Measurements from ENCODE around the gene AKAP8L.

The AKAP8L gene

DNA sequence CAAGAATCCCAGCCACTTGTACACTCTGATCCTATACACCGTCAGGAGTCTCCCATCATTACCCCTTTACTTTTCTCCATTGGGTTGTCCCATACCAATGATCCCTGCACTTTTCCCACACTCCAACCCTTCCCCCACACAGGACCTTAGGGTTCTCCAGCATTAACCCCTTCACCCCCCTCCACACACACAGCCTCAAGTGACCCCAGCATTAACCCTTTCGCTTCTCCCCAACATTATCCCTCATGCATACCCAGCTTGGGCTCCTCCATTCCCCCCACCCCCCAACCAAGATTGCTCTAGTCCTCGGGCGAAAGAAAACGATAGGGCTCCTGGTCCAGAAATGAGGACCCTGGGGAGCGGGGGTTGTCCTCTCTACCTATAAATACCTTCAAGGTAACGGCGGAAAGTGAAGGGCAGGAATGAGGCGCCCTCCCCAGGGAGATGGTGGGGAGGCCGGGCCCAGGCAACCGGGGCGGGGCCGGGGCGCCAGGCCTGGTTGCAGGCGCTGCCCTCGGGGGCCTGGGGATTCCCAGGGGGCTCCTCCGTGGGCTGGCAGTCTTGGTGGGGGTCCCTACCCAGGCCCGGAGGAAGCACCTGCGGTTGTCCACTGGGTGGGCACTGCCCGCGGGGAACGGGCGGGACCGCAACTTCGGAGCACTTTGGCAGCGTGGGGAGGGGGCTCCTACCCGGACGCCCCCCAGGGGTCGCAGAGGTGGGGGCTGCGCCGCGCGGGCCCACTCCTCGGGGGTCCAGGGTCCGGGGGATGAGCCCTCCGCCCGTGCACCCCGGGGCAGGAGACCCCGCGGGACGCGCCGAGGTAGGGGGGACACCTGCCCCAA is 30.2 kb upstream of the AKAP8L start:
- 3 to 4% methylated on average over 38 to 43 of the region's 43 CpGs for WGBS, 2 experiments

DNA sequence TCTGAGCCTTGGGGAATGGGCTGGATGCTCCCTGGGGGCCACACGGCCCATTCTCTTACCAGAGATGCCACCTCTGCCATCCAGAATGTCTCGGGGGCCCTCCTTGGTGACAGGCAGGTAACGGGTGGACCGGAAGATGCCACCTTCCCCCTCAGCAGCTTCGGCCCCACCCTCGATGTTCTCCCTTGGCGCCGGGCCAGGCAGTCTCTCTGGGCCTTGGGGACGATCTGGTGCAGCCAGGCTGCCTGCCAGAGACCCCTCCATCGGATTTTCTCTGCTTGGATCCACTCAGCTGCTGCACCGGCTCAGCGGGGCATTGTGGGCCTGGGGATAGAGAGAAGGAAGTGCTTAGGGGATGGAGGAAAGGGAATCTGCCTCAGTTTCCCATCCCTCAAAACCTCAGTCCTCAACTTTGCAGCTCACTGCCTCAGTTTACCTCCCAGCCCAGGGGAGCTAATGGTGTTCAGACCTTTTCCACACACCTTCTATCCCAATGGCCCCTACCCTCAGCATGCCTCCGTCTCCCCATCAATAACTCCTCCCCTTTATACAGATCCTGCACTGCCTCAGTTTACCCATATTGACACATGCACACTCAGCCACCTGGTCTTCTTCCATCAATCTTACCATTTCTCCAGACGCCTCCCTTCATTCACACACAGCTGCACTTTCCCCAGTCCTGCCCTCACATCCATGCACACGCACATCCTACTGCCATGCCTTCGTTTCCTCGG is 29.4 kb upstream of the AKAP8L start:
- Histone ChIP-seq H3K9me3 (ENCODE audit: control insufficient read depth, low read length) (no peaks in the 10 kb centered on the region), H3K27ac (ENCODE audit: insufficient read depth, low read depth, low read length, poor library complexity, severe bottlenecking) (no peak overlapping the region), H3K27me3 (ENCODE audit: control insufficient read depth, insufficient read depth, low read length, poor library complexity, severe bottlenecking) (peaks cover 15% of the 10 kb centered on the region), H3K4me3 (ENCODE audit: insufficient read depth, low read depth, low read length) (peak overlapping the region; percentile 65), H3K4me1 (ENCODE audit: control insufficient read depth, insufficient read depth, low read length) (no peaks in the 10 kb centered on the region), H3K36me3 (ENCODE audit: control insufficient read depth, insufficient read depth, low read length) (no peaks in the 10 kb centered on the region)
- 70 to 72% methylated on average over 17 of the region's 17 CpGs for WGBS, 2 experiments

More for the DNA sequence above, 30.2 kb upstream of the AKAP8L start:
- H3K4me1 ChIP-seq (ENCODE audit: control insufficient read depth, insufficient read depth, low read length) = no peaks in the 10 kb centered on the region
- H3K9me3 ChIP-seq (ENCODE audit: control insufficient read depth, low read length) = no peaks in the 10 kb centered on the region
- peaks cover 23% of the 10 kb centered on the region for H3K27me3 ChIP-seq (ENCODE audit: control insufficient read depth, insufficient read depth, low read length, poor library complexity, severe bottlenecking)
- no peaks in the 10 kb centered on the region for H3K36me3 ChIP-seq (ENCODE audit: control insufficient read depth, insufficient read depth, low read length)
- peak overlapping the region; percentile 65 for H3K4me3 ChIP-seq (ENCODE audit: insufficient read depth, low read depth, low read length)
- H3K27ac ChIP-seq (ENCODE audit: insufficient read depth, low read depth, low read length, poor library complexity, severe bottlenecking) = no peak overlapping the region

DNA sequence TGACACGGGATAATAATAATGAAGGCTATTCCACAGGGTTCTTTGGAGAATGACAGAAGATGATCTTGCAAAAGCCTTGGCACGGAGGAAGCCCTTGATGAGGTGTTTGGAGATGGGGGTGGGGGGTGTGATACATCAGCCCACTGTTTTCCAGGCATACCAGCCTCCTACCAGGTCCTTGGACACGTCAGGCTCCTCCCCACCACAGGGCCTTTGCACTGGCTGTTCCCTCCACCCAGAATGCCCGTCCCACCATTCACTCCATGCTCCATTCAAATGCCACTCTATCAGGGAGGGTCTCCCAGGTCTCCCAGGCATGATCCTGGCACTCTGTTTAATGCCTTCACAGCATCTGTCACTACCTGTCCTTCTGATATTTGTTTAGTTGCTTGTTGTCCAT is 28.3 kb upstream of the AKAP8L start:
- Histone ChIP-seq H3K27me3 (ENCODE audit: control insufficient read depth, insufficient read depth, low read length, poor library complexity, severe bottlenecking) (peaks cover 6% of the 10 kb centered on the region), H3K4me3 (ENCODE audit: insufficient read depth, low read depth, low read length) (no peak overlapping the region), H3K9me3 (ENCODE audit: control insufficient read depth, low read length) (no peaks in the 10 kb centered on the region), H3K36me3 (ENCODE audit: control insufficient read depth, insufficient read depth, low read length) (no peaks in the 10 kb centered on the region), H3K27ac (ENCODE audit: insufficient read depth, low read depth, low read length, poor library complexity, severe bottlenecking) (no peak overlapping the region), H3K4me1 (ENCODE audit: control insufficient read depth, insufficient read depth, low read length) (no peaks in the 10 kb centered on the region)
- WGBS, 2 experiments = 85 to 90% methylated on average over 4 of the region's 4 CpGs

DNA sequence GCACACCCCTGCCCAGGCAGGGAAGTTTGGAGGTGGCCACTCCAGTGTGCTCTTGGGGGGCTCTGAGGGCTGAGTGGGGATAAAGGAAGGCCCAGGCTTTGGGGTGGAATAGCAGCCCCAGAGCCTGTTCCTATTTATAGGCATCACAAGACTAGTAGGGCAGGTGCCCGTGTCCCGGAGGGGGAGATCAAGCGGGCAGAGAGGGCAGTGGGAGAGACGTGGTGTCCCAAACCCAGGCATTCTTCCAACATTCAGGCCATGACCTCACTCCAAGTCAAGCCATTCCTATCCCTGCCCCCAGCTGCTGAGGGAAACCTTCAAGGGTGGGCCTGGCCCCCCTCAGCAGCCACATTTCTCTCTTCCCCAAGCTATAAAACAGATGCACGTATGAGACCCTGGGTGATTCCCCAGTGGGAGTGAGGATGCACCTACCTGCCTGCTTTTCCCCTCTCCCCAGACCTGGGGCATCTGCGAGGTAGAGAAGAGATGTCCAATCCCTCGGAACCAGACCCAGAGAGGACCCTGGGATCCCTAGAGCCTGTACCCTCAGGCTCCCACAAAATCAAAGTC is 27.1 kb upstream of the AKAP8L start:
- Histone ChIP-seq H3K9me3 (ENCODE audit: control insufficient read depth, low read length) (no peaks in the 10 kb centered on the region), H3K27ac (ENCODE audit: insufficient read depth, low read depth, low read length, poor library complexity, severe bottlenecking) (no peak overlapping the region), H3K4me3 (ENCODE audit: insufficient read depth, low read depth, low read length) (no peak overlapping the region), H3K4me1 (ENCODE audit: control insufficient read depth, insufficient read depth, low read length) (no peaks in the 10 kb centered on the region), H3K27me3 (ENCODE audit: control insufficient read depth, insufficient read depth, low read length, poor library complexity, severe bottlenecking) (no peaks in the 10 kb centered on the region), H3K36me3 (ENCODE audit: control insufficient read depth, insufficient read depth, low read length) (no peaks in the 10 kb centered on the region)
- WGBS, 2 experiments = 88 to 95% methylated on average over 7 of the region's 7 CpGs

DNA sequence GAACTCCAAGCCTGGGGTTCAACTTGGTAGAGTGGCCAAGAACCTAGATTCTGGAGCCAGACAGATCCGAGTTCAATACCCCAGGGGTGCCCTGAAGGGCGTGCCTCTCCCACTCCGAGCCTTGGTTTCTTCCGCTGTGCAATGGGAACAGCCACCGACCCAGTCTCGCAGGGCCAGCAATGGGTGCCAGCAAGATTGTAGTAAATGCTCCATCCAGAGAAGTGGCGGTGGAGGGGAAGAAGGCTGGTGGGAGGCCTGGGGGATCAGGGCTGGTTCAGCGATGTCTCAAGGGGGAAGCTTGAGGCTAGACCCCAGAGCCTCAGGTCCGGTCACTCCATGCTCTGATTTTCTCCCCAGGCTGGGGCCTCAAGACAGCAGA is 26.4 kb upstream of the AKAP8L start:
- no peaks in the 10 kb centered on the region for H3K4me1 ChIP-seq (ENCODE audit: control insufficient read depth, insufficient read depth, low read length)
- H3K27me3 ChIP-seq (ENCODE audit: control insufficient read depth, insufficient read depth, low read length, poor library complexity, severe bottlenecking) = no peaks in the 10 kb centered on the region
- WGBS, 2 experiments = 91 to 92% methylated on average over 9 of the region's 9 CpGs
- H3K36me3 ChIP-seq (ENCODE audit: control insufficient read depth, insufficient read depth, low read length) = no peaks in the 10 kb centered on the region
- no peak overlapping the region for H3K4me3 ChIP-seq (ENCODE audit: insufficient read depth, low read depth, low read length)
- H3K27ac ChIP-seq (ENCODE audit: insufficient read depth, low read depth, low read length, poor library complexity, severe bottlenecking) = no peak overlapping the region
- H3K9me3 ChIP-seq (ENCODE audit: control insufficient read depth, low read length) = no peaks in the 10 kb centered on the region

- no peaks in the 10 kb centered on the region for H3K4me1 ChIP-seq (ENCODE audit: control insufficient read depth, insufficient read depth, low read length)
- H3K9me3 ChIP-seq (ENCODE audit: control insufficient read depth, low read length) = no peaks in the 10 kb centered on the region
- H3K27ac ChIP-seq (ENCODE audit: insufficient read depth, low read depth, low read length, poor library complexity, severe bottlenecking) = no peak overlapping the region
- H3K4me3 ChIP-seq (ENCODE audit: insufficient read depth, low read depth, low read length) = no peak overlapping the region
- no peaks in the 10 kb centered on the region for H3K36me3 ChIP-seq (ENCODE audit: control insufficient read depth, insufficient read depth, low read length)
- 94 to 95% methylated on average over 15 of the region's 15 CpGs for WGBS, 2 experiments
- no peaks in the 10 kb centered on the region for H3K27me3 ChIP-seq (ENCODE audit: control insufficient read depth, insufficient read depth, low read length, poor library complexity, severe bottlenecking)
Measured at GRCh38 chr19:15444505-15445226, 25.9 kb upstream of the AKAP8L start.

GRCh38 chr19:15443838-15444237 is 25.1 kb upstream of the AKAP8L start:
- Histone ChIP-seq H3K4me1 (ENCODE audit: control insufficient read depth, insufficient read depth, low read length) (peaks cover 8% of the 10 kb centered on the region), H3K27me3 (ENCODE audit: control insufficient read depth, insufficient read depth, low read length, poor library complexity, severe bottlenecking) (no peaks in the 10 kb centered on the region), H3K4me3 (ENCODE audit: insufficient read depth, low read depth, low read length) (no peak overlapping the region), H3K27ac (ENCODE audit: insufficient read depth, low read depth, low read length, poor library complexity, severe bottlenecking) (no peak overlapping the region), H3K36me3 (ENCODE audit: control insufficient read depth, insufficient read depth, low read length) (no peaks in the 10 kb centered on the region), H3K9me3 (ENCODE audit: control insufficient read depth, low read length) (no peaks in the 10 kb centered on the region)
- 90% methylated on average over 10 of the region's 10 CpGs for WGBS, 2 experiments

GRCh38 chr19:15443325-15443724 is 24.5 kb upstream of the AKAP8L start:
- Histone ChIP-seq H3K9me3 (ENCODE audit: control insufficient read depth, low read length) (no peaks in the 10 kb centered on the region), H3K4me3 (ENCODE audit: insufficient read depth, low read depth, low read length) (no peak overlapping the region), H3K27ac (ENCODE audit: insufficient read depth, low read depth, low read length, poor library complexity, severe bottlenecking) (no peak overlapping the region), H3K36me3 (ENCODE audit: control insufficient read depth, insufficient read depth, low read length) (no peaks in the 10 kb centered on the region), H3K4me1 (ENCODE audit: control insufficient read depth, insufficient read depth, low read length) (peaks cover 8% of the 10 kb centered on the region), H3K27me3 (ENCODE audit: control insufficient read depth, insufficient read depth, low read length, poor library complexity, severe bottlenecking) (no peaks in the 10 kb centered on the region)
- WGBS, 2 experiments = 88 to 95% methylated on average over 3 of the region's 3 CpGs

GRCh38 chr19:15442142-15442920 is 23.5 kb upstream of the AKAP8L start:
- no peak overlapping the region for H3K27ac ChIP-seq (ENCODE audit: insufficient read depth, low read depth, low read length, poor library complexity, severe bottlenecking)
- 83 to 87% methylated on average over 13 of the region's 13 CpGs for WGBS, 2 experiments

More at GRCh38 chr19:15442142-15442920, 23.5 kb upstream of the AKAP8L start:
- H3K27me3 ChIP-seq (ENCODE audit: control insufficient read depth, insufficient read depth, low read length, poor library complexity, severe bottlenecking) = no peaks in the 10 kb centered on the region
- H3K9me3 ChIP-seq (ENCODE audit: control insufficient read depth, low read length) = no peaks in the 10 kb centered on the region
- H3K4me3 ChIP-seq (ENCODE audit: insufficient read depth, low read depth, low read length) = no peak overlapping the region
- peaks cover 8% of the 10 kb centered on the region for H3K4me1 ChIP-seq (ENCODE audit: control insufficient read depth, insufficient read depth, low read length)
- no peaks in the 10 kb centered on the region for H3K36me3 ChIP-seq (ENCODE audit: control insufficient read depth, insufficient read depth, low read length)
